B cell (primary cell): ENCODE data around the gene PRSS21.

Experiments used
- EZH2 ChIP-seq: IDR thresholded peaks from 2 replicates; pipeline ENCODE4 v1.6.1; 2012; ENCODE audit warnings: borderline replicate concordance, low read depth, mild to moderate bottlenecking, moderate library complexity, low read length; ENCODE audit not compliant: insufficient read depth, poor library complexity, severe bottlenecking
- TF ChIP-seq, protein P1 (sequence below): fragments of 200-600 bp; IDR thresholded peaks from one replicate; pipeline ENCODE4 v1.8.0; 2022; ENCODE audit warnings: antibody characterized with exemption, mild to moderate bottlenecking

DNA sequence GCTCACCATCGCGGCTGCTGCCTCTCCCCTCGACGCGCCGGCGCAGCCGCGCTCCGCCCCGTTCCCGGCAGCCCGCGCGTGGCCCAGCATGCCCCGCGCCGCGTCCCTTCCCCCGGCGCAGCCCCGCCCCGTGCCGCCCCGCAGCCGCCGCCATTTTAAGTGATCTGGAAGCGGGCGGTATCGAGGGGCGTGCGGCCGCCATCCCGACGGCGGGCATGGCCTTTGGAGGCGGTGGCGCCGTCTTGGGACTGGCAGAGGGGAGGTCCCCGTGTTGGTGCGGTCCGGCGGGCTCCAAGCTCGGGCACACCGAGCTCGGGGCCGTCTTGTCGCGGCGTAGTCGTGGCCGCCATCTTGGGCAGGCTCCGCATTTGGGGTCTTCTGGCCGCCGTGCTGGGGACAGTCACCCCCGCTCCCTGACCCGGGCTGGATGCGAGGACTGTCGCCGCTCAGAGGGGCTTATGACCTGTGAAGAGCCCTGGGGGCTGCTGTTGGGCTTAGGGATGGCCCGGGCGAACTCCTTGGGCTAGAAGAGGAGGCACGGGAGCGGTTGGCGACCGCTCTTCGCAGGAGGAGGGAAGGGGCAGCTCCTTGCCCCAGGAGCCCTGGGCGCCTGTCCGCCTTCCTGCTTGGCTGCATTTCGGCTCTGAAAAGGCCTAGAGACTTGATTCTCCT is 39.7 kb upstream of the PRSS21 start, which contains the start of gene ELOB:
- TF ChIP-seq, protein P1, sequence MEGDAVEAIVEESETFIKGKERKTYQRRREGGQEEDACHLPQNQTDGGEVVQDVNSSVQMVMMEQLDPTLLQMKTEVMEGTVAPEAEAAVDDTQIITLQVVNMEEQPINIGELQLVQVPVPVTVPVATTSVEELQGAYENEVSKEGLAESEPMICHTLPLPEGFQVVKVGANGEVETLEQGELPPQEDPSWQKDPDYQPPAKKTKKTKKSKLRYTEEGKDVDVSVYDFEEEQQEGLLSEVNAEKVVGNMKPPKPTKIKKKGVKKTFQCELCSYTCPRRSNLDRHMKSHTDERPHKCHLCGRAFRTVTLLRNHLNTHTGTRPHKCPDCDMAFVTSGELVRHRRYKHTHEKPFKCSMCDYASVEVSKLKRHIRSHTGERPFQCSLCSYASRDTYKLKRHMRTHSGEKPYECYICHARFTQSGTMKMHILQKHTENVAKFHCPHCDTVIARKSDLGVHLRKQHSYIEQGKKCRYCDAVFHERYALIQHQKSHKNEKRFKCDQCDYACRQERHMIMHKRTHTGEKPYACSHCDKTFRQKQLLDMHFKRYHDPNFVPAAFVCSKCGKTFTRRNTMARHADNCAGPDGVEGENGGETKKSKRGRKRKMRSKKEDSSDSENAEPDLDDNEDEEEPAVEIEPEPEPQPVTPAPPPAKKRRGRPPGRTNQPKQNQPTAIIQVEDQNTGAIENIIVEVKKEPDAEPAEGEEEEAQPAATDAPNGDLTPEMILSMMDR: no peak
- no peak for TF ChIP-seq EZH2
